AG04450 (cell line): ENCODE data around the gene ARAP2. TPM values are rescaled to one million over a fixed set of nuclear protein-coding genes. Genes with fewer than 3 reads are reported as not detected.

ENCODE experiments used
- CTCF ChIA-PET: fragments of 300-600, 350-600 bp; formaldehyde crosslinking; extraction: SDS; loops from one replicate; lab custom pipeline; 2022; ENCODE audit warnings: antibody characterized with exemption, inconsistent platforms; lab: Charles Lee
- POLR2A ChIA-PET: fragments of 350-600 bp; formaldehyde crosslinking; extraction: SDS; loops from one replicate; lab custom pipeline; 2021; ENCODE audit warnings: antibody characterized with exemption, inconsistent platforms; lab: Yijun Ruan, JAX
- DNase-seq: peaks from one replicate; pipeline ENCODE4 v3.0.0-alpha.2; 2011; ENCODE audit warnings: low read depth, low spot score
- H3K27ac ChIP-seq: one replicate; pipeline ENCODE4 v1.5.1; 2012; ENCODE audit warnings: low read depth, low read length, control low read depth
- H3K27me3 ChIP-seq: one replicate; pipeline ENCODE4 v1.6.0; 2012; ENCODE audit warnings: low read length; ENCODE audit not compliant: control insufficient read depth, insufficient read depth
- H3K4me3 ChIP-seq: 2 replicates; pipeline ENCODE4 v1.5.1; 2011; ENCODE audit warnings: mild to moderate bottlenecking, low read depth, low read length, control low read depth
- H3K9me3 ChIP-seq: 2 replicates; pipeline ENCODE4 v1.5.1; 2012; ENCODE audit warnings: low read length; ENCODE audit not compliant: control insufficient read depth, insufficient read depth
- CTCF ChIP-seq: IDR thresholded peaks from 2 replicates; pipeline ENCODE4 v1.5.1; 2011; ENCODE audit warnings: low read depth, low read length, control low read depth, inconsistent platforms
- polyA plus RNA-seq: library from polyadenylated mRNA; depleted of rRNA; stranded (reverse); fragments of >200 nt; gene quantifications from 2 replicates; pipeline ENCODE4 v1.2.3, GENCODE V29; 2011

Gene ARAP2
- polyA plus RNA-seq, 1 experiment: 0.11 TPM

GRCh38 chr4:36209941-36210649 lies 34.2 kb downstream of the ARAP2 start:
- H3K4me3 ChIP-seq: no peak overlapping the region
- POLR2A ChIA-PET: no interaction called here
- no peaks in the 10 kb centered on the region for H3K9me3 ChIP-seq
- no peak for TF ChIP-seq CTCF
- DNase-seq: no peak
- no peaks in the 10 kb centered on the region for H3K27me3 ChIP-seq
- CTCF ChIA-PET: no interaction called here
- H3K27ac ChIP-seq: no peak overlapping the region

GRCh38 chr4:36208893-36209473 lies 35.3 kb downstream of the ARAP2 start:
- H3K27me3 ChIP-seq: no peaks in the 10 kb centered on the region
- H3K27ac ChIP-seq: no peak overlapping the region
- DNase-seq: no peak
- TF ChIP-seq CTCF: no peak
- CTCF ChIA-PET: no interaction called here
- POLR2A ChIA-PET: no interaction called here
- no peaks in the 10 kb centered on the region for H3K9me3 ChIP-seq
- H3K4me3 ChIP-seq: no peak overlapping the region

- Histone ChIP-seq H3K4me3 (no peak overlapping the region), H3K9me3 (no peaks in the 10 kb centered on the region), H3K27ac (no peak overlapping the region), H3K27me3 (no peaks in the 10 kb centered on the region)
- POLR2A ChIA-PET: no interaction called here
- no peak for DNase-seq
- TF ChIP-seq CTCF: no peak
- CTCF ChIA-PET: no interaction called here
These were observed 36.3 kb downstream of the ARAP2 start for GRCh38 chr4:36207831-36208520.

GRCh38 chr4:36207367-36207766 lies 36.9 kb downstream of the ARAP2 start:
- no peak overlapping the region for H3K4me3 ChIP-seq
- ChIA-PET CTCF (no interaction called here), POLR2A (no interaction called here)
- DNase-seq: no peak
- H3K27me3 ChIP-seq: no peaks in the 10 kb centered on the region
- H3K9me3 ChIP-seq: no peaks in the 10 kb centered on the region
- H3K27ac ChIP-seq: no peak overlapping the region
- TF ChIP-seq CTCF: no peak
